Erythroblast (primary cell): ENCODE data around the gene KCNA1.

Experiments
- GATA1 ChIP-seq: IDR thresholded peaks from 2 replicates; pipeline ENCODE4 v1.6.1; 2011; ENCODE audit warnings: low read depth, mild to moderate bottlenecking, control low read depth, low read length, moderate library complexity
- POLR2A ChIP-seq: IDR thresholded peaks from 2 replicates; pipeline ENCODE4 v1.6.1; 2011; ENCODE audit warnings: mild to moderate bottlenecking, low read length

- no peak for TF ChIP-seq POLR2A
- no peak for TF ChIP-seq GATA1
These were observed 53.1 kb downstream of the KCNA1 start for GRCh38 chr12:4962539-4963486.
